Mucosa of stomach (tissue), 1 donor: ENCODE results near the gene UQCC5.

Experiments used
- H3K27me3 ChIP-seq: one replicate; pipeline ENCODE4 v1.7.0; 2013; ENCODE audit warnings: mild to moderate bottlenecking, low read length; ENCODE audit not compliant: control insufficient read depth, insufficient read depth
- H3K36me3 ChIP-seq: one replicate; pipeline ENCODE4 v1.7.0; 2013; ENCODE audit warnings: low read length; ENCODE audit not compliant: control insufficient read depth, insufficient read depth
- H3K4me1 ChIP-seq: one replicate; pipeline ENCODE4 v1.7.0; 2013; ENCODE audit warnings: mild to moderate bottlenecking, low read length; ENCODE audit not compliant: control insufficient read depth, insufficient read depth
- H3K4me3 ChIP-seq: one replicate; pipeline ENCODE4 v1.7.0; 2013; ENCODE audit warnings: low read length
- H3K9ac ChIP-seq: one replicate; pipeline ENCODE4 v1.7.0; 2013; ENCODE audit warnings: mild to moderate bottlenecking, low read length, moderate library complexity
- H3K9me3 ChIP-seq: one replicate; pipeline ENCODE4 v1.7.0; 2013; ENCODE audit warnings: mild to moderate bottlenecking, low read length, moderate library complexity; ENCODE audit not compliant: control insufficient read depth
- donor health status: Pancreatic carcinoma.

Gene UQCC5

DNA sequence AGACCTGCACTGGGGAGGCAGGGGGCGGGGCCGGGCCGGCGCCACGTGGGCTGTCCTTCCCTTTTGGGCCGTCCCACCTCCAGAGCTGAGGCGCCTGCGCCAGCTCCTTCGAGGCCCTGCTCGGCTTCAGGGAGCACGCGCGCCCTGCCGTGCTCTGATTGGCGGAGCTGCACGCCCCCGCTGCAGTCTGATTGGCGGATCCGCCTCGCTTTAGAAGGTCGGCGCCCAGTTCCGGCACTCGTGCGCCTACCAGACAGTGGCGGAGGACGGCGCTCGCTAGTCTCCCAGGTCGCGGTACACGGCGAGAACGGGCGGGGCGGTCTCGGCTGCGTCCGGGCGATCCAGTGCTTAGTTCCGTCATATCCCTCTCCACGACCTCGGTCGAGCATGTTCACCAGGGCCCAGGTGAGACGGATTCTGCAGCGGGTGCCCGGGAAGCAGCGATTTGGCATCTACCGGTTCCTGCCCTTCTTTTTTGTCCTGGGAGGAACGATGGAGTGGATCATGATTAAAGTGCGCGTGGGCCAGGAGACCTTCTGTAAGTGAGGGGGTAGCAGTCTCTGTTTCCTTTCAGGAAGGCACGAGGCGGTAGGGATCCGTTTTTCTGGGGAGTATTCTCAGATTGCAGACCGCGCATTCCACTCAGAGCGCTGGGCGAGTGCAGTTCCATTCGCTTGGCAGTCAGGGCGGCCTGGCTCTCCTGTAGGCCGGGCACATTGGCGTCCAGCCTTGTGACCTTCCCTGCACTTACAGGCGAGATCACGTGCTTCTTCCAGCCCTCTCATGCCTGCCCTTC, at the start of gene UQCC5:
TSS of gene UQCC5 (plus strand) at position 237 of the 796 bp plus-strand sequence. CDS start at position 388, 151 bp downstream.
- Histone ChIP-seq H3K27me3 (no peaks in the 10 kb centered on the region), H3K36me3 (no peaks in the 10 kb centered on the region), H3K9me3 (no peaks in the 10 kb centered on the region), H3K4me1 (peaks cover 40% of the 10 kb centered on the region), H3K9ac (peak within 1 kb of the TSS; percentile 89), H3K4me3 (peak within 1 kb of the TSS; percentile 83)

- Histone ChIP-seq H3K9ac (no peak overlapping the region), H3K9me3 (no peaks in the 10 kb centered on the region), H3K4me3 (no peak overlapping the region), H3K36me3 (peaks cover 18% of the 10 kb centered on the region), H3K4me1 (no peaks in the 10 kb centered on the region), H3K27me3 (no peaks in the 10 kb centered on the region)
Observed at GRCh38 chr3:52487050-52487787, 49.2 kb upstream of the UQCC5 start.

GRCh38 chr3:52487788-52488691, 48.4 kb upstream of the UQCC5 start:
- Histone ChIP-seq H3K4me3 (no peak overlapping the region), H3K9me3 (no peaks in the 10 kb centered on the region), H3K27me3 (no peaks in the 10 kb centered on the region), H3K36me3 (peaks cover 18% of the 10 kb centered on the region), H3K4me1 (no peaks in the 10 kb centered on the region), H3K9ac (no peak overlapping the region)

DNA sequence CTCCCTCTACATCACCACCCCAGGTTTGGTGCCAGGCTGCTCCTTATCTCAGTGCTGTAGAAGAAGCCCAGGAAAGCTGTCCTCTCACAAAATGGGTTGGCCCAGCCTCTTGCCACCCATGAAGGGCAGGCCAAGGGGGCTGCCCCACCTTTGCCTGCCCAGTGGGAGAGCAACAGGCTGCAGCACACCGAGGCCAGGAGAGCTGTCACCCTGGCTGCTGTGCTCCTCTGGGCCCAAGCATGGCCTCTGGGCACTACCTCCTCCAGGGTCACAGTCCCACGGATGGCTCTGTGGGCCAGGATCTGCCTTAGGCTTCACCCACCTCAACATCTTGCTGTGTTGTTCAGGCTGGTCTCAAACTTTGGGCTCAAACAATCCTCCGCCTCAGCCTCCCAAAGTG, 47.7 kb upstream of the UQCC5 start:
- no peaks in the 10 kb centered on the region for H3K4me1 ChIP-seq
- H3K36me3 ChIP-seq = peaks cover 18% of the 10 kb centered on the region
- H3K27me3 ChIP-seq = no peaks in the 10 kb centered on the region
- H3K9me3 ChIP-seq = no peaks in the 10 kb centered on the region
- H3K4me3 ChIP-seq = no peak overlapping the region
- H3K9ac ChIP-seq = no peak overlapping the region

DNA sequence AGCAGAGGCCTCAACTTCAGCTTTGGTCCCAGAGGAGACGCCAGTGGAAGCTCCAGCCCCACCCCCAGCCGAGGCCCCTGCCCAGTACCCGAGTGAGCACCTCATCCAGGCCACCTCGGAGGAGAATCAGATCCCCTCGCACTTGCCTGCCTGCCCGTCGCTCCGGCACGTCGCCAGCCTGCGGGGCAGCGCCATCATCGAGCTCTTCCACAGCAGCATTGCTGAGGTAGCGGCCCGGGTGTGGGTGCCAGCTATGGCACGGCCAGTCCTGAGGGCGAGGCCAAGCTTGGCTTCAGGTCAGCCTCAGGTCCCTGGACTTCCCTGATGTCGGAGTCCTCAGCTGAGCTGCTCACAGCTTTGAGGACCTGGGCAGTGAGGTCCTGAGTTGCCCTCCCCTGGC, 47.0 kb upstream of the UQCC5 start:
- Histone ChIP-seq H3K27me3 (no peaks in the 10 kb centered on the region), H3K9ac (no peak overlapping the region), H3K9me3 (no peaks in the 10 kb centered on the region), H3K36me3 (peaks cover 18% of the 10 kb centered on the region), H3K4me1 (no peaks in the 10 kb centered on the region), H3K4me3 (no peak overlapping the region)

GRCh38 chr3:52490035-52490938, 46.1 kb upstream of the UQCC5 start:
- Histone ChIP-seq H3K9ac (no peak overlapping the region), H3K36me3 (peaks cover 18% of the 10 kb centered on the region), H3K9me3 (no peaks in the 10 kb centered on the region), H3K27me3 (no peaks in the 10 kb centered on the region), H3K4me3 (no peak overlapping the region), H3K4me1 (no peaks in the 10 kb centered on the region)

GRCh38 chr3:52490939-52491526, 45.4 kb upstream of the UQCC5 start:
- Histone ChIP-seq H3K9ac (no peak overlapping the region), H3K9me3 (no peaks in the 10 kb centered on the region), H3K4me3 (no peak overlapping the region), H3K36me3 (peaks cover 18% of the 10 kb centered on the region), H3K4me1 (no peaks in the 10 kb centered on the region), H3K27me3 (no peaks in the 10 kb centered on the region)

- Histone ChIP-seq H3K9ac (no peak overlapping the region), H3K4me3 (no peak overlapping the region), H3K27me3 (no peaks in the 10 kb centered on the region), H3K36me3 (peaks cover 18% of the 10 kb centered on the region), H3K4me1 (no peaks in the 10 kb centered on the region), H3K9me3 (no peaks in the 10 kb centered on the region)
Observed at GRCh38 chr3:52492059-52492458, 44.3 kb upstream of the UQCC5 start.

GRCh38 chr3:52493232-52494017, 43.0 kb upstream of the UQCC5 start:
- H3K36me3 ChIP-seq = peaks cover 18% of the 10 kb centered on the region
- H3K9ac ChIP-seq = no peak overlapping the region
- H3K4me1 ChIP-seq = no peaks in the 10 kb centered on the region

GRCh38 chr3:52494445-52494844, 42.0 kb upstream of the UQCC5 start:
- Histone ChIP-seq H3K36me3 (peaks cover 18% of the 10 kb centered on the region), H3K9ac (no peak overlapping the region), H3K4me3 (no peak overlapping the region), H3K9me3 (no peaks in the 10 kb centered on the region), H3K27me3 (no peaks in the 10 kb centered on the region), H3K4me1 (no peaks in the 10 kb centered on the region)

More at GRCh38 chr3:52493232-52494017, 43.0 kb upstream of the UQCC5 start:
- Histone ChIP-seq H3K4me3 (no peak overlapping the region), H3K27me3 (no peaks in the 10 kb centered on the region), H3K9me3 (no peaks in the 10 kb centered on the region)
